Stimulated activated naive B cell treated with anti-CD40 and anti-IgM and Interleukin-4, amounts not matched to agents 10 μg/mL and 1 μg/mL and 100 μg/mL, for 72 hours (primary cell): ENCODE data around the gene MYO18B.
A peak's percentile ranks its signal among the peaks of the same experiment; 100 is the strongest.

Source experiments
- ATAC-seq, 2 donors: fragments of 150-1000 bp; cut with Tn5 transposase; replicated peaks; 2 replicates each; pipeline ENCODE4 v1.10.0; 2021; ENCODE audit warnings: moderate library complexity in 1 of 2
- DNase-seq: peaks from one replicate; pipeline ENCODE4 v3.0.0; 2021
- H3K27ac Mint-ChIP-seq: one replicate; pipeline ENCODE4 v1.8.0; 2022; ENCODE audit warnings: mild to moderate bottlenecking, mixed read lengths
- H3K27me3 Mint-ChIP-seq, 2 donors: one replicate each; pipeline ENCODE4 v1.8.0; 2022; ENCODE audit warnings: mixed read lengths in 2 of 2
- H3K36me3 Mint-ChIP-seq, 2 donors: one replicate each; pipeline ENCODE4 v1.8.0; 2022; ENCODE audit warnings: mixed read lengths in 2 of 2, mild to moderate bottlenecking in 1 of 2
- H3K4me1 Mint-ChIP-seq, 2 donors: one replicate each; pipeline ENCODE4 v1.8.0; 2022; ENCODE audit warnings: mixed read lengths in 2 of 2, mild to moderate bottlenecking in 1 of 2
- H3K4me3 Mint-ChIP-seq, 2 donors: one replicate each; pipeline ENCODE4 v1.8.0; 2022; ENCODE audit warnings: mild to moderate bottlenecking in 2 of 2, mixed read lengths in 2 of 2, moderate library complexity in 1 of 2
- H3K9me3 Mint-ChIP-seq, 2 donors: one replicate each; pipeline ENCODE4 v1.8.0; 2022; ENCODE audit warnings: mixed read lengths in 2 of 2, mild to moderate bottlenecking in 1 of 2

The MYO18B gene

GRCh38 chr22:26056455-26057200 is 314.6 kb downstream of the MYO18B start:
- H3K27ac Mint-ChIP-seq: no peak overlapping the region
- ATAC-seq (no peak), DNase-seq (no peak)
- H3K36me3 Mint-ChIP-seq: no peaks in the 10 kb centered on the region
- H3K4me3 Mint-ChIP-seq: no peak overlapping the region
- peaks cover 22 to 32% of the 10 kb centered on the region in 2 donors for H3K27me3 Mint-ChIP-seq
- H3K9me3 Mint-ChIP-seq: no peaks in the 10 kb centered on the region
- peaks cover 0 to 2% of the 10 kb centered on the region in 2 donors for H3K4me1 Mint-ChIP-seq

GRCh38 chr22:26057731-26058130 is 315.7 kb downstream of the MYO18B start:
- H3K27me3 Mint-ChIP-seq: peaks cover 17 to 33% of the 10 kb centered on the region in 2 donors
- H3K9me3 Mint-ChIP-seq: no peaks in the 10 kb centered on the region
- ATAC-seq: no peak
- H3K36me3 Mint-ChIP-seq: no peaks in the 10 kb centered on the region
- H3K27ac Mint-ChIP-seq: no peak overlapping the region
- H3K4me3 Mint-ChIP-seq: no peak overlapping the region
- H3K4me1 Mint-ChIP-seq: peaks cover 0 to 2% of the 10 kb centered on the region in 2 donors
- no peak for DNase-seq

GRCh38 chr22:26064048-26064447 is 322.1 kb downstream of the MYO18B start:
- no peaks in the 10 kb centered on the region for H3K9me3 Mint-ChIP-seq
- no peaks in the 10 kb centered on the region for H3K36me3 Mint-ChIP-seq
- DNase-seq (no peak), ATAC-seq (no peak)
- no peak overlapping the region for H3K27ac Mint-ChIP-seq
- H3K27me3 Mint-ChIP-seq: peaks cover 15 to 32% of the 10 kb centered on the region in 2 donors
- H3K4me1 Mint-ChIP-seq: no peaks in the 10 kb centered on the region
- no peak overlapping the region for H3K4me3 Mint-ChIP-seq

- DNase-seq: no peak
- Mint-ChIP-seq H3K4me1 (no peaks in the 10 kb centered on the region), H3K4me3 (no peak overlapping the region), H3K36me3 (no peaks in the 10 kb centered on the region), H3K27me3 (peaks cover 21 to 46% of the 10 kb centered on the region in 2 donors), H3K9me3 (no peaks in the 10 kb centered on the region), H3K27ac (no peak overlapping the region)
- ATAC-seq: no peak
Observed at GRCh38 chr22:26065847-26066246, 323.9 kb downstream of the MYO18B start.

GRCh38 chr22:26066534-26066933 is 324.5 kb downstream of the MYO18B start:
- no peak for DNase-seq
- Mint-ChIP-seq H3K4me3 (no peak overlapping the region), H3K4me1 (no peaks in the 10 kb centered on the region), H3K27me3 (peaks cover 16 to 44% of the 10 kb centered on the region in 2 donors), H3K36me3 (no peaks in the 10 kb centered on the region), H3K9me3 (no peaks in the 10 kb centered on the region), H3K27ac (no peak overlapping the region)
- ATAC-seq: no peak

- H3K4me3 Mint-ChIP-seq: no peak overlapping the region
- H3K36me3 Mint-ChIP-seq: no peaks in the 10 kb centered on the region
- DNase-seq: no peak
- no peaks in the 10 kb centered on the region for H3K4me1 Mint-ChIP-seq
- no peaks in the 10 kb centered on the region for H3K9me3 Mint-ChIP-seq
- ATAC-seq: no peak
- H3K27ac Mint-ChIP-seq: no peak overlapping the region
- H3K27me3 Mint-ChIP-seq: peaks cover 9 to 38% of the 10 kb centered on the region in 2 donors
Observed at GRCh38 chr22:26068571-26068970, 326.6 kb downstream of the MYO18B start.

- peaks cover 24 to 46% of the 10 kb centered on the region in 2 donors for H3K27me3 Mint-ChIP-seq
- no peak for DNase-seq
- H3K9me3 Mint-ChIP-seq: no peaks in the 10 kb centered on the region
- H3K27ac Mint-ChIP-seq: no peak overlapping the region
- H3K4me1 Mint-ChIP-seq: no peaks in the 10 kb centered on the region
- no peak for ATAC-seq
- no peak overlapping the region for H3K4me3 Mint-ChIP-seq
- H3K36me3 Mint-ChIP-seq: no peaks in the 10 kb centered on the region
Observed at GRCh38 chr22:26072621-26073020, 330.6 kb downstream of the MYO18B start.

GRCh38 chr22:26075251-26075650 is 333.3 kb downstream of the MYO18B start:
- H3K27me3 Mint-ChIP-seq: peaks cover 26 to 32% of the 10 kb centered on the region in 2 donors
- H3K4me1 Mint-ChIP-seq: no peaks in the 10 kb centered on the region
- no peak overlapping the region for H3K27ac Mint-ChIP-seq
- DNase-seq: no peak
- H3K4me3 Mint-ChIP-seq: no peak overlapping the region
- no peaks in the 10 kb centered on the region for H3K36me3 Mint-ChIP-seq
- ATAC-seq: peak in 1 of 2 donors; percentile 14
- no peaks in the 10 kb centered on the region for H3K9me3 Mint-ChIP-seq

GRCh38 chr22:26079009-26079408 is 337.0 kb downstream of the MYO18B start:
- no peak for DNase-seq
- H3K27ac Mint-ChIP-seq: no peak overlapping the region
- H3K27me3 Mint-ChIP-seq: peaks cover 14 to 15% of the 10 kb centered on the region in 2 donors
- no peaks in the 10 kb centered on the region for H3K9me3 Mint-ChIP-seq
- H3K36me3 Mint-ChIP-seq: no peaks in the 10 kb centered on the region
- no peak overlapping the region for H3K4me3 Mint-ChIP-seq
- H3K4me1 Mint-ChIP-seq: no peaks in the 10 kb centered on the region
- ATAC-seq: no peak
